Left renal pelvis (tissue), 4 donors: ENCODE data around the gene RIN1. TPM values are rescaled to one million over a fixed set of nuclear protein-coding genes. Genes with fewer than 3 reads are reported as not detected.
"Not testable (repeated sequence)": the region's sequence is repeated elsewhere in the genome, so short reads cannot be mapped to it uniquely, and the experiment has no call there.

Experiments used
- DNase-seq, 4 donors: peaks; one replicate each; pipeline ENCODE4 v3.0.0-alpha.2; 2013; ENCODE audit warnings: low read depth in 4 of 4, low spot score in 3 of 4
- polyA plus RNA-seq, 4 donors: library from polyadenylated mRNA; unstranded; fragments of 120-200 nt; gene quantifications; one replicate each; pipeline ENCODE4 v1.2.1, GENCODE V29; 2013; ENCODE audit not compliant: insufficient read length in 4 of 4

Gene RIN1
- polyA plus RNA-seq, 4 donors: 1.7 to 3.7 (median 2.5) TPM

GRCh38 chr11:66361502-66361941 lies 25.3 kb upstream of the RIN1 start:
- no peak for DNase-seq

GRCh38 chr11:66360406-66361073 lies 24.3 kb upstream of the RIN1 start:
- no peak for DNase-seq

GRCh38 chr11:66359662-66360087 lies 23.4 kb upstream of the RIN1 start:
- no peak for DNase-seq

DNA sequence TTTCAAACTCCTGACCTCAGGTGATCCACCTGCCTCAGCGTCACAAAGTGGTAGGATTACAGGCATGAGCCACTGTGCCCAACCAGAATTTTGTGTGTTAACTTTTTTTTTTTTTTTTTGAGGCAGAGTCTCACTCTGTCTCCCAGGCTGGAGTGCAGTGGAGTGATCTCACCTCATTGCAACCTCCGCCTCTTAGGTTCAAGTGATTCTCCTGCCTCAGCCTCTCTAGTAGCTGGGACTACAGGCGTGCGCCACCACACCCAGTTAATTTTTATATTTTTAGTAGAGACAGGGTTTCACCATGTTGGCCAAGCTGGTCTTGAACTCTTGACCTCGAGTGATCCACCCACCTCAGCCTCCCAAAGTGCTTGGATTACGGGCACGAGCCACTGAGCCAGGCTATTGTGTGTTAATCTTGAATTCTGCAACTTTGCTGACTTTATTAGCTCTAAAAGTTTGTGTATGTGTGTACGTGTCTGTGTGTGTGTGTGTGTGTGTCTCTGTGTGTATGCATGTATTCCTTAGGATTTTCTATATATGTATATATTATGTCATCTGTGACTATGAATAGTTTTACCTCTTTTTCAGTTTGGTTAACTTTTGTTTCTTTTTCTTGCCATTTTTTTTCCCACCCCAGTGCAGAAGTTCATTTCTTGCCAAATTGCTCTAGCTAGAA lies 14.5 kb upstream of the RIN1 start:
- DNase-seq: not testable (repeated sequence)

- no peak for DNase-seq
These were observed 12.8 kb upstream of the RIN1 start for GRCh38 chr11:66349084-66349386.

DNA sequence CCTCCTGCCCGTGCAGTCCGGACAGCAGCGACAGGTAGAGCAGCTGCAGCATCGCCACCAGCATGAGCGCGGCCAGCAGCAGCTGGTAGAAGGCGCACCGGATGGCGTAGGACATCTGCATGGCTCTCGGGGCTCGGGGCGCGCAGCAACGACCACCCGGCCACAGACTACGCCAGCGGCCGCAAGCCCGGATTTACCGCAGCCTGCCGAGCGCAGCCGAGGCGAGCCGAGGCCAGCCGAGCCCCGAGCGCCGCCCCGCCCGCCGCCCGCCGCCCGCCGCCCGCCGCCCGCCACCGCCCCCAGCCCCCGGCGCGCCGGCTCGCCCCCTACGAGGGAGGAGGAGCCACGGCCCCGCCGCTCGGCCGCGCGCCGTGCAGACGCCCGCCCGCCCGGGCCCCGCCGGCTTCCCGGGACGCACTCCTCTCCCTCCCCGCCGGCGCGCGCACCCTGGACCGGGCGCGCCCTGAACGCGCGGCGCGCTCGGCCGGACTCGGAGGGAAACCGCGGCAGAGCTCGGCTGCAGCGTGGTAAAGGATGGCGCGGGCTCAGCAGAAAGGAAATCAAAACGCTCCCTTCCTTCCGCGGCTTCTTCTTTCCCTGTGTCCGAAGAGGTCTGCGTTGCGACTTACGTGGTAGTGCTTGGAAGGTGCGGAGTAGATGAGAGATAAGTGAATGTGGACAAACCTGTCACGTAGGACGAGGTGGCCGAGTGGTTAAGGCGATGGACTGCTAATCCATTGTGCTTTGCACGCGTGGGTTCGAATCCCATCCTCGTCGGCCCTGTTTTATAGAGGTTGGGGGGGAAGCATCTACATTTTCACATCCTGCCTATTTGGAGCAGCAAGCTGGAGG lies 11.4 kb upstream of the RIN1 start, which contains the start of gene B4GAT1:
TSS of gene B4GAT1 (minus strand) at position 205 of the 852 bp plus-strand sequence. CDS start at position 121, 84 bp downstream.
- DNase-seq: peak; percentile 84 to 91 (median 88)

DNA sequence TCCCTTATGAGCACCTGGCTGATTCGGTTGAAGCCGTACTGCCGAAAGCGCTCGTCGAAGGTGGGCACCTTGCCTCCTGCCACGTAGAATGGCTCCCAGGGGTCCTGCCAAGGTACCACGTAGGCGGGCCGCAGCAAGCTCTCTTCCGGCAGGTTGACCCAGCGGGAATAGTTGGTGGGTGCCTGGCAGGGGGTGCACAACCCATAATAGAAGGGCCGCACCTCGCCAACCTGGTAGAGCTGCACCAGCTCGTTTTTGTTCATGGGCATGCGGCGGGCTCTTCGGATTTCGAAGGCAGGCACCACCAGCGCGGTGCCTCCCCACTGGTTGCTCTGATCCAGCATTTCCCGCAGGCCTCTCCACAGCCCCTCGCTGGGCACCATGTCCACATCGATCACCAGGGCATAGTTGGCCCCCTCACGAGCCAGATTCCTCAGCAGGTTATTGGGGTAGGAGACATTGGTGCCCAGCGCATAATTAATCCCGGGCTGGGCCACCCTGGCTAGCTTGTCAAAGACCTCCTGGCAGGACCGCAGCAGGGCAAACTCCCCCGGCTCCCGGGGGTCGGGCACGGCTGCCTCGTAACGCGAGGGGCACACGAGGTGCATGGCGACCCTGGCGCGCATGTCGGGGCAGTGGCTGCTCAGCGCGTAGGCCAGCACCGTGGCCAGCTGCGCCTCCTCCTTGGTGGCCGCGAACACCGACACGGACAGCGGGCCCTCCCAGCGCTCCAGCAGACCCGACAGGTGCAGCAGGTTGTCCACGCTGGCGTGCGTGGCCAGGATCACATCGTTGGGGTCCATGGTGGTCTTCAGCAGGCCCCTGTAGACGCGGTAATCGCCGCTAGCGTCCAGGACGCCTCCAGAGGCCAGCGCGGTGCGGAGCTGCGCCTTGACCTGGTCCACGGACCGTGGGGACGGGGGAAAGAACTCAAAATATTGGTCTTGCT lies 10.5 kb upstream of the RIN1 start:
- DNase-seq: no peak

GRCh38 chr11:66345316-66345649 lies 9.0 kb upstream of the RIN1 start:
- DNase-seq: no peak

GRCh38 chr11:66344550-66345315 lies 8.5 kb upstream of the RIN1 start, which contains the start of gene BRMS1:
Gene BRMS1, minus strand, starts transcription at chr11:66345104. Its CDS starts 2,870 bp downstream, at chr11:66342234.
- peak; percentile 89 to 94 (median 92) for DNase-seq

DNA sequence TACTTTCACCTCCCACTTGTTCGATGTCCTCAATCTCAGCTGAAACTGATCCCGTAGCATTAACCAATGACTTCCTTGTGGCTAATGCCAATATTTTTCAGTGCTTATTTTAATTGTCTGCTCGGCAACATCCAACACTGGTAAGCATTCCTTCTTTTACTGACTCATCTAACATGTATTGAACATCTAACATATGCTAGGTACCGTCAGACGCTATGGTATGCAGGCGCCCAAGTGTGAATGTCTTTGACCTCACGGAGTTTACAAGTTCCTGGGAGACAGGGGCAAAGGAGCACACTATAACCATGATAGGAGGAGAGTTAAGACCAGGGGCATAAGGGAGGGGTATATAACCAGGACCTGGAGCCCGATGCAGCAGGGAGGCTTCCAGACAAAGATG lies 6.9 kb upstream of the RIN1 start:
- DNase-seq: no peak

DNA sequence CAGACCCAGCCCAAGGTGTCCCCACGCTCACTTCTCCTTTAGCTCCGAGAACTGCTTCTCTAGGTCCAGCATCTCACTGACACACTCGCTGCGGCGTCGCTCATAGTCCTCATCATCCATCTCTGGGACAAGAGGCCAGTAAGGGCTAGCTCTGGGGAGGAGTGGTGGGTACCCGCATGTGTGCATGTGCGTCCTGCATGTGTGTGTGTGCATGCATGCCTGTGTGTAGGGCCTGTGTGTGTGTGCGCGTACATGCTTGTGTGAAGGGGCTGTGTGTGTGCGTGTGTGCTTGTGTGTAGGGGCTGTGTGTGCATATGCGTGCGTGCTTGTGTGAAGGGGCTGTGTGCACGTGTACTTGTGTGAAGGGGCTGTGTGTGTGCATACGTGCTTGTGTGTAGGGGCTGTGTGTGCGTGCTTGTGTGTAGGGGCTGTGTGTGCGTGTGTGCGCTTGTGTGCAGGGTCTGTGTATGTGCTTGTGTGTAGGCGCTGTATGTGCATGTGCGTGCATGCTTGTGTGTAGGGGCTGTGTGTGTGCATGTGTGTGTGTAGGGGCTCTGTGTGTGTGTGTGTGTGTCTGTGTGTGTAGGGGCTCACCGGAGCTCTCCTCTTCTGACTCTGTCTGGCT lies 5.4 kb upstream of the RIN1 start:
- no peak for DNase-seq

DNA sequence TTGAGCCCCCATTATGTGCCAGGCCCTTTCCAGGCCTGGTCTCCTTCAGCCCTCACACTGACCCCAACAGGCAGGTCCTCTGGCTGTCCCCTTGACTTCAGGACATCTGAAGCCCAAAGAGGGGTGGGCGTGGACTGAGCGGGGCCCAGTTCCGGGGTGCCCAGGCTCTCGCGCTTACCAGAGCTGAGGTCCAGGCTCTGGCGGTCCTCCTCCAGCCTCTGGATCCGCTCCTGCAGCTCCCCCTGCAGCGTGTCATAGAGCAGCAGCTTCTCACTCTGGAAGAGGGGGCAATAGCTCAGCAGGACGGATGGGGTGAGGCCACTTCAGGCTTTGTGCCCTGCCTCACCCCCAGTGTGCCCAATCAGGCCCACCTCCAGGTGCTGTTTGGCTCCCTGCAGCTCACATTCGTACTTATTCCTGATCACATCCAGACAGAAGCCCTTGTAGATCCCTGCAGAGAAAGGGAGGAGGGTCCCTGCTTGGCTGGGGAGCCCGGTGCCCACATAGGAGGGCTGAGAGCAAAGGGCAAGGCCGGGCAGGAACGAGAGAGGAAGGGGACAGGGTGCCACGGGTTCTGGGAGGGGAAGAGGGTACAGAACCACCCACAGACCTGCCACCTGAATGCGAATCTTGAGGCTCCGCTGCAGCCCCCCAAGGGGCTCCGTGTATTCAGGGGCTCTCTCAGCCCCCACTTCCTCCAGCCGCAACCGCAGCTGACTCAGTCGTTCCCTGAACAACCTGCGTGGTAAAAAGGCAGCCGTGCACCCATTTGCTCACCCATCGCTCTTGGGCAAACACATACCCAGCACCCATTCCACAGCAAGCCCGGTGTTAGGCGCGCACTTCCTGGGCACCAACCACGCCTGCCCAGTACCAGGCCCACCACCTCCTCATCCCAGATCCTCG lies 4.6 kb upstream of the RIN1 start:
- DNase-seq: no peak

GRCh38 chr11:66339686-66340483 lies 3.7 kb upstream of the RIN1 start:
- no peak for DNase-seq

GRCh38 chr11:66339162-66339675 lies 3.0 kb upstream of the RIN1 start:
- DNase-seq: no peak

- DNase-seq: no peak
These were observed 2.3 kb upstream of the RIN1 start for GRCh38 chr11:66338276-66339161.
